ENCODE measurements around the gene AGAP3.

Gene AGAP3

DNA sequence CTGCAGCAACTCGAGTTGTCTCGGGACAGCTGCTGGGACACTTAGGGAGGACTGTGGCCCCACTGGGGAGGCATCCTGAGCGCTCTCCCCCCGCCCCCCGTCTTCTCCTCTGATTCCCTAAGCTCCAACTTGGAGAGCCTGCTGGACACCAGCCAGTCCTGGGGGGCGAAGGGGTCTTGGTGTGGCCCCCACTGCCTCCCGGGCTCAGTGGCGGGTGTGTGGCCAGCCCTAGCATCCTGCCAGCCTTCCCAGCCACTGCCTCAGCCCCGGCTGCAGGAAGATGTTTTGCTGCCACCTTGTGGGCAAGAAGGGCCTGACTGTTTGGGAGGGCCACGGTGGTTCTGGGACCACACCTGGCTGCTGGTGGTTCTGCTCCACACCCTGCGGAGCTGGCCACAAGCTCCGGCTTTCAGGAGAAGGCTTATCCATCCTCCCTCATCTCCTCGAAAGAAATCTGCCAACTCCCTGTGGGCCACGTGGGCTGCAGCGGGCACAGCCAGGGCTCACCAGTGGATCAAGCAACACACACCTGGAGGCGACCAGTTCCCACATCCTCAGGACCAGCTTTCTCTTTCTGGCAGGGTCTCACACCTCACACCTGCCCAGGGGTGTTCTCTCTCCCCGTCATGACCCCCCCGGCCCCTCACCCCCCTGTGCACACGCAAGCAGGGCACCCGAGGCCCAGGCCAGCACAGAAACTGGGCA is 24.8 kb downstream of the AGAP3 start:
- peak; percentile 63 for DNase-seq

DNA sequence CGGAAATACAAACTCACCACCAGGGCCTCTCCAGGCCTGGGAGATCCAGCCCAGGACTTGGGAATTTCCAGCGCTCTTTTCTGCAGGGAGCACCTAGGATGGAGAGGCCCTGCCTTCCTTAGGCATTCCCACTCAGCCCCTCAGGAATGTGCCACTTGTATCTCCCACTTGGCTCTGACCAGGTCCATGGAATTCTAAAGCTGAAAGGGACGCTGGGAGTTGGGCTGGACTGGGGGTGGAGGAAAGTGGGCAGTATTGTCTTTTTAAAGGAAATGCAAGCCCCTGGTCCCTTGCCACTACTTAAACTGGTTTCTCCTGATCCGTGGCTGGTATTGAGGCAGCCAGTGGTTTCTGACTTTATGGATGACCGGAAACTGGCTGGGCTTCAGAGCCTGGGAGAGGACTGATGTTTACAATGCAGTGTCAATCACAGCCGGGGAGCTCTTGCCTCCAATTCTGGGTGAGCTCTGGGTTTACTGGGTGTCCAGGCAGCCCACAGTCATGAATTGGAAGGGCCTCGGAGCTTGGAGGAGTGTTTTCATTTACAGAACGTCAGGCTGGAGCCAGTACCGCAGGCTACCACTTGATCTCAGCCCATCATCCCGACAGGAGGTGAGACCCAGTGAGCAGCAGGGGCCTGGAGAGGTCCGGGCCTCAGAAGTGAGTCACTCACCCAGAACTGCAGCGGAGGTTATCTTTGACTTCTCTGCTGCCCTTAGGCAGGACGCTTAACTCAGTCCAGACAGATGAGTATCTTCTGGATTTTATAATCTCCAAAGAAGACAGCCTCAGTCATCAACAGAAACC is 27.3 kb downstream of the AGAP3 start:
- DNase-seq: no peak

DNA sequence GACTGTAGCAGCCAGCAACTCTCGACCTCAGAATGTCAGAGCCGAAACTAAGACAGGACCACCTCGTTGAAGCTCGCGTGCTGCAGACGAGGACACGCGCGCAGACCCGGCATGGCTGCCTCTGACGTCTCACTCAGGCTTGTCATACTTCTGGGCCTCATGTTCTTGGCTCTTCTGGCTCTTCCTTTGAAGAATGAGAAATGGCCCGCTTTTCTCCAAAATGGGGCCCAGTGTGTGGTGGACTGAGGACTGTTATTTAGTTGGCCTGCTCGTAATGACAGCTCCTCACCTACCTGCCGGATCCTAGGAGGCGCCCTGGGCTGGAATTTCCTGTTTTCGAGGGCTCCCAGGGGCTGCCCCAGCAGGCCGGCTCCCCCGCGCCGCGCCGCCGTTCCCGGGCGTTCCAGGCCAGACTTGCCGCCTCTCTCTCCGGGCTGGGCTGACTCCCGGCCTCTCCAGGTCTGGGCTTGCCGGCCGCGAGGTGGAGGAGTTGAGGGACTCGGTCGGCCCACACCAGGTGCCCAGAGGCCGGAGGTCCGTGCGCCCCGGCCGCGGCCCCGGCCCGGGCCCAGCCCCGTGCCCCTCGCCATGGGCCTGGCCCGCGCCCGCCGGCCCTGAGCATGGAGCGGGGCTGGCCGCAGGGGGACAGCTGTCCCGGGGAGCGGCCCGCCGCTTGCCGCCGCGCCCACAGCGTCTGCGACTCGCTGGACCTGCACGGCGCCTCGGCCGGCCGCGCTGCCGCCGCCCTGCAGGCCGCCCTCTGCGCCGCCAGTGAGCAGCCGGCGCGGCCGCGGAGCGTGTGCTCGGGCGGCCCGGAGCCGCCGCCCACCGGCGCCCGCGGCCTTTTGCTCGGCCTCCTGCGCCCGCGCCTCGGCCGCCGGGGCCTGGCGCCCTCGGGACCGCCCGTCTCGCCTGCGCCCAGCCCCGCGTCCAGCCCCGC is 28.1 kb downstream of the AGAP3 start:
- DNase-seq: no peak

GRCh38 chr7:151115121-151115835 is 29.0 kb downstream of the AGAP3 start:
- no peak for DNase-seq

GRCh38 chr7:151115836-151116418 is 29.7 kb downstream of the AGAP3 start:
- no peak for DNase-seq

GRCh38 chr7:151116603-151117440 is 30.5 kb downstream of the AGAP3 start:
- no peak for DNase-seq

DNA sequence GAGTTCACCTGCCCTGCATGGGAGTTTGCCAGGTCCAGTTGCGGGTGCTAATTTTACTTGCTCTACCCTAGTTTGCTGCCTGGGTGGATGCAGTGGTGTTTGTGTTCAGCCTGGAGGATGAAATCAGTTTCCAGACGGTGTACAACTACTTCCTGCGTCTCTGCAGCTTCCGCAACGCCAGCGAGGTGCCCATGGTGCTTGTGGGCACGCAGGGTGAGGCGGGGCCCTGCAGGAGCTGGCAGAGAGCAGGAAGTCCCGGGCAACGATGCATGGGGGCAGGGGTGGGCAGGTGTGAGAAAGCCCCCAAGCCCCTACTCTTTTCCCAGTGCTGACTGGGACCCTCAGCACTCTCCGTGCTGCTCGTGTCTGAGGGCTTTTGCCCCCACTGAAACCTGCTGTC is 31.3 kb downstream of the AGAP3 start:
- DNase-seq: no peak

GRCh38 chr7:151118108-151119054 is 32.1 kb downstream of the AGAP3 start:
- DNase-seq: no peak

DNA sequence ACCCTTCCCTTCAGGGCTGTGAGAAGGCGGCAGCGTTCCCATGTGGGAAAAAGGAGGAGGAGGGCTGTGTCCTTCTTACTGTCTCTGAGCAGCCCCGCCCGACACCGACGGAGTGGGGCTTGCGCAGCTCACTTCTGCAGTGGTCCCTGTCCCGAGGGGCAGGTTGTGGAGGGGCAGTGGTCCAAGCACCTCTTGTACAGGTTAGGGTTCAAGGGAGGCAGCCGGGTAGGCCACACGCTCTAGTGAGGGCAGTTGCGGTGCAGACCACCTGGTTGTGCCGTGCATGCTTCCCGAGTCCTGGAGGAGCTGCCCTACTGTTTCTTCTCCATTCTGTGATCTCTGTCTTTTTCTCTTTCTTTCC is 32.8 kb downstream of the AGAP3 start:
- DNase-seq: no peak

DNA sequence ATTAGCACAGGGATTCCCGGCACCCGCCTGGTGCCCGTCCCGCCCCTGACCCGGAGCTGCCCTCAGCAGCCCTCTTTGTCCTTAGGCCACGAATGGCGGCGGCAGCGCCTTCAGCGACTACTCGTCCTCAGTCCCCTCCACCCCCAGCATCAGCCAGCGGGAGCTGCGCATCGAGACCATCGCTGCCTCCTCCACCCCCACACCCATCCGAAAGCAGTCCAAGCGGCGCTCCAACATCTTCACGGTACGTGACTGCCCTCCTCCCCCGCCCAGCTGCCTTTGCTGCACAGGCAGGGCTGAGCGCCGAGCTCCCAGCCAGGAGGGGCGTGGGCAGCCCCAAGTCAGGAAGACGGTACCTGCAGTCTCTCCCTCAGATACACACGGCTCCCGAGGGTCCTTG is 33.6 kb downstream of the AGAP3 start:
- no peak for DNase-seq

GRCh38 chr7:151120896-151121295 is 34.6 kb downstream of the AGAP3 start:
- no peak for DNase-seq

- no peak for DNase-seq
These were observed 35.3 kb downstream of the AGAP3 start for GRCh38 chr7:151121380-151122170.

DNA sequence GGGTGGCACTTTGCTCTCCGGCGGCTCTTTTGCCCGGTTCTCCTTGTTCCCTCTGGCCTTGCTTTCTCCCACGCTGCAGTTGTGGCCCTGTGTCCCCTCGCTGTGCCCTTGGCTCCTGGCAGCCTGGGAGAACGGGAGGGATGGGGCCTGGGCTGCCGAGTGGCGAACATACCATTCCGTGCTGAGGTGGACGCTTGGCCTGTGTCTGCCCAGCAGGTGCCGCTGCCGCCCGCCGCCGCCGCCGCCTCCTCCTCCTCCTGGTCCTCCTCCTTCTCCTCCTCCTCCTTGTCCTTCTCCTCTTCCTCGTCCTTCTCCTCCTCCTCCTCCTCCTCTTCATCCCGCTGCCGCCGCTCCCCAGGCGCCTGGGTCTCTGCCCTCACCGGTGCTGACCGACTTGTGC is 36.0 kb downstream of the AGAP3 start:
- DNase-seq: no peak

DNA sequence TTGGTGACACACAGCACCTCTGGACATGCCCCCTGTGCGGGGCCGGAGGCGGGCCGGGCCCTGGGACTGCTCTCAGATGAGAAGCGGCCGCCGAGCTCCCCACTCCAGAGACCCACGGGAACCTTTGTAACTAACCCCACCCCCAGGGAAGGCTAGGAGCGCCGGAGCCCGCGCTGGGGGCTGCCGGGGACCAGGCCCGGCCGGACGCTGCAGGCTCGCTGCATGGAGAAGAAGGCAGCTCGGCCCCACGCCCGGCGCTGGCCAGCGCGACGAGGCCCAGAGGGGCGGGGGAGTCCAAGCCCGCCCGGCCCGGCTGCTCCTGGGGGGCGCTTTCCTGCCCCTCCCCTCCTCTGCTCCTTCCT is 36.5 kb downstream of the AGAP3 start:
- DNase-seq: no peak

- no peak for DNase-seq
These were observed 37.0 kb downstream of the AGAP3 start for GRCh38 chr7:151123158-151123821.

- peak; percentile 80 for DNase-seq
These were observed 37.7 kb downstream of the AGAP3 start for GRCh38 chr7:151123822-151124464.

DNA sequence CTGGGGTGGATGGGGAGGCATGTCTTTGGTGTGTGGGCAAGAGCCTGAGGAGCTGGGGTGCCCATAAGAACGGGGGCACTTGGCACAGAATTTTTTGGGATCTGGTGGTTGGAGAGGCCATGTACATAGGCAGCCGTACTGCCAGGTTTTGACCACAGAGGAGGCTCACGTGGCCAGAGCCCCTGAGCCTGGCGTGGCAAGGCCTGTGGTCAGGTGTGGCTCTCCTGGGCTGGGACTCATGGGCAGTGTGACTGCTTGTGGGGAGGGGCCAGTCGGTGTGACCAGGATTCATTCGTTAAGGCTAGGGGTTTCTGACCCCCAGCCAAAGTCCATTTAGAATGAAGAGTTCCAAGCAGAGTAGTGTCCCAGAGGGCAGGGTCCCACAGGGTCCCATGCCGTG is 38.2 kb downstream of the AGAP3 start:
- DNase-seq: no peak

- DNase-seq: no peak
These were observed 38.7 kb downstream of the AGAP3 start for GRCh38 chr7:151124899-151125399.
